Stimulated activated CD4-positive, alpha-beta T cell treated with anti-CD3 and anti-CD28 coated beads, Interleukin-4, amount 100 ng/mL, for 4 hours (primary cell): ENCODE results near the gene TRMO.
A peak's percentile ranks its signal among the peaks of the same experiment; 100 is the strongest.

Experiments used
- DNase-seq, 2 experiments: peaks; one replicate each; pipeline ENCODE4 v3.0.0-alpha.2; 2020

TRMO gene

DNA sequence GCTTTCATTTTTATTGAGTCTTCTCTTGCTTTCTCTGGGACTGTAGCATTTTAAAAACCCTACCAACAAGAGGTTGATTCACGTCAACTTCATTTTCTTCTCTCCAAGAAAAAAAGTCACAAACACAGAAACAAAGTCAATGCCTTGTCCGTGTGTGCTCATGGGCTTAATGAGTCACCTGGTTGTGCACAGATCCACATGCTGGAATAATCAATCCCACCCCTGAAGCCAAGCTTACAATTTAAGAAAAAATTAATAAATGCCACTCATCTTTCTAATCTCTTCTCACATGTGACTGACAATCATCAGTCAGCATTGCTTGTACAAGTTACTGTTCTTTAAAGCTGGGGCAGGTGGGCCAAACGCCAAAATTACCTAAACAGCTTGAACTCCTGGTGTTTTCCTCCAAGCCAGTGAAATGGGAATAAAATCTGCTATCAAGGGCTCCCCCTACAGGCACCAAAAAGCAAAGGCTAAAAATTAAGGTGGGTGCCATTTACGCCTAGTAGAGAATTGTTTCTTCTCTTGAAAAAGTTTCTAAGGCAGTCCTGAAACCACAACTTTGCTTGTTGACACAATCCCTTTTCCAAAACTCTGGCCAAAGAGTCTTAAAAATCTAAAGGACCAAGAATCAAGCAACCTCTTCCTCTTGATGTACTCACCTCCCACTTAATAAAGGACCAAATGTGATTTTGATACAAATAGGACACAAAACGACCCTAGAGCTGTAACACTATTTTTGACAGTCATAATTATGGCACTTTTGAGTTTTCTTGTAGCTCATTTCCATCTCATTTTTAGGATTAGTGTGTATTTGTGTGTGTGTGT is 21.3 kb downstream of the TRMO start:
- no peak for DNase-seq

DNA sequence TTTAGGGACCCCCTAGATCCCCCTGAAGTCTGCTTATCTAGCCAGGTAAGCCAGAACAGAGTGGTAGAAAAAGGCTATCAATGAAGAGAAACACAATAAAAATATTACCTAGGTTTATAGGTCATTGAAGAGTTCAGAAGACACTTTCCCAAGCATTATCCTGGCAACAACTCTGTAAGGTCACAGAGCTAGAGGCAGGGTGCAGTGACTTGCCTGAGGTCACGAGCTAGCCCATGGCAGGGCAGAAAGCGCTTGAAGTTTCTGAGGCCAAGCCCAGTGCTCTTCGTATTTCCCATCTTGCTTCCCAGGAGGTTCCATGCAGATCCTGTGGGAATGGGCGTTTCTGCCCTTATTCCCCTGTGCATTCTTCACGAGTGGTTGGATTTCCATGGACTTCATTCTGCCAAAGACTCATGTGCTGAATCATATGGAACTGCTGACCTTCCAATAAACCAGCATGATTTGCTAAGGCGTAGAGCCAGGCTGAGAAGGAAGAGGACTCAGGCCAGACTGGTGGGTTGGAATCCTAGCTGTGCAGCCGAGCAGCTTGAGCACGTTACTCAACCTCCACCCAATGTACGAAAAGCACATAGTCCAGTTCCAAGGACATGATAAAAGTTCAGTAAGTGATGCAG is 22.1 kb downstream of the TRMO start:
- no peak for DNase-seq

GRCh38 chr9:97895695-97896332 is 26.5 kb downstream of the TRMO start:
- DNase-seq = no peak

DNA sequence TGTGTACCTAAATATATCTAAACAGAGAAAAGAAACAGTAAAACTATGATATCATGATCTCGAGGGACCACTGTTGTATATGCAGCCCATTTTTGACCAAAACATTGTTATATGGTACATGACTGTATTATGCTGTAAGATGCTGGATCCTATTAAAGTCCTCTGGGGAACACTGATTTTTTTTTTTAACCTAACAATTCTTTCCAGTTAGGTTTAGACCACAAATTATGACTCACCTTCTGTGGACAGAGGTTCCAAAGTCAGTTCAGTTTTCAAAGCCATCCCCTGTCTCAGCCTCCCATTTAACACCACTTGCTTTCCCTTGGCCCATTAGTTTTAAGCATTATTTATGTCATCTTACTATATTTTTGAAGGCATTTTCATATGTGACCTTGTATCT is 27.1 kb downstream of the TRMO start:
- no peak for DNase-seq

- DNase-seq = no peak
These were observed 29.9 kb downstream of the TRMO start for GRCh38 chr9:97892421-97892820.

- DNase-seq = no peak
These were observed 30.6 kb downstream of the TRMO start for GRCh38 chr9:97891736-97892135.

GRCh38 chr9:97889941-97890887 is 32.1 kb downstream of the TRMO start:
- peak; percentile 40 to 59 for DNase-seq

GRCh38 chr9:97880336-97880735 is 42.0 kb downstream of the TRMO start:
- no peak for DNase-seq

DNA sequence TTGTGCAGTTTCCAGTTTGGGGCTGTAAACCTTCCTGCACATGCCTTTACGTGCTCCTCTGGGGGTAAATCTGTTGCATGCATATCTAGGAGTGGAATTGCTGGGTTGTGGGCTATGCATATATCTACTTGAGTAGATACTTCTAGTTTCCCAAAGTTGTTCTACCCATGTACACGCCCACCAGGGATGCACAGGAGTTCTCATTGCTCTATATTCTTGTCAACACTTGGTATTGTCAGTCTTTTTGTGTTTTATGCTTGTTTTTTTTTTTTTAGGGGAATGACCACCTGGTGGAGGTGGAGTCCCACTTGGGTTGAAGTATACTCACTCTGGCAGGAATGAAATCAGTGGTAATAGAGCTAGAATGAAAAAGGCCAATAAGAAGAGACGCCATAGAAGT is 46.2 kb downstream of the TRMO start:
- no peak for DNase-seq

DNA sequence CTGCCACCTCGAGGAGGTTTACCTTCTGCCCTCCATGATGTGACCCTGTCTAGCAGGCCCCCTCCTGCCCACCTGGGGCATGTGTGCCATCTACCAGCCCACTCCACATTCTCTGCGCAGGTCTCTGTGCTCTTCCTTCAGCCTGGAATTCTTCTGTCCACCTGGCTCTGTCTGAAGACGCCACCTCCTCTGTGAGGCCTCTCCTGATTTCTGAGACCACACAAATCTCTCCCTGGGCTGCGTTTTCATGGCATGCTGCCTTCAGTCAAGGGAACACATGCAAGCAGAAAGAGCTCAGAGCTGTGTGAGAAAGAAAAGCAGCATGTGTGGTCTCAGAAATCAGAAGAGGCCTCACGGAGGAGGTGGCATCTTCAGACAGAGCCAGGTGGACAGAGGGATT is 47.2 kb downstream of the TRMO start:
- DNase-seq = no peak

DNA sequence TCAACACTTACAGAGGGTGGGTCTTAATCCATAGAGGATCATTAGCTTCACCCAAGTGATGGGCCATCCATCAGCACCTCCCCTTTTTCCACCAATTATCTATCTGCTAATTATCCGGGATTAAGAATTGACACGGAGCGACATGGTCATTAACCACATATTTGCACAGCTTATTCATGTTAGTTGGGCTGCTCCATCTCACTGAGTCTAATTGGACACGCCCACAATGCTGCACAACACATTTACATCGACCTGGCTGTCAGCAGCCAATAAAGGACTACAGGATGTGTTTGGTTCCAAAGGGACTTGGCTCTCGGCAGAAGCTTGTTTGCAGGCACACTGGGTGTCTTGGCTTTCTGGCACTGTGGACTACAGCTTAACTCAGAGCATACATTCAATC is 47.7 kb downstream of the TRMO start:
- no peak for DNase-seq

GRCh38 chr9:97873882-97874281 is 48.4 kb downstream of the TRMO start:
- no peak for DNase-seq

DNA sequence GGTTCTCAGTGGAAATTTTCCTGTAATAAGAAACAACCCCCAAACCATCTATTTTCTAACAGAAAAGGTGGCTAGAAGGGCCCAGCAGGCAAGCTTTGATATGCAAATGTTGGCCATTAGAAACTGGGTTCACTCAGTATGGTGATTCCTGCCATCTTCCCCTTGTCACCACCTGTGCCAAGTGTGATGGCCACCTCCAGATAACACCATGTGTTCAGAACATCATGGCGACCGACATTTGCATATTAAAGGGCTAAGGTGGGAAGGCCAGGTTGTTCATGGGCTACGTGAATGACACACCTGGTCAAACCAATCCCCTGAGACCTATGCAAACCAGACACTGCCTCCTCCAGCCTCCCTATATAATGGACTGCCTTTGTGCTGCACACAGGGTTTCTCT is 48.9 kb downstream of the TRMO start:
- no peak for DNase-seq

- DNase-seq = no peak
These were observed 53.4 kb downstream of the TRMO start for GRCh38 chr9:97868859-97869258.

DNA sequence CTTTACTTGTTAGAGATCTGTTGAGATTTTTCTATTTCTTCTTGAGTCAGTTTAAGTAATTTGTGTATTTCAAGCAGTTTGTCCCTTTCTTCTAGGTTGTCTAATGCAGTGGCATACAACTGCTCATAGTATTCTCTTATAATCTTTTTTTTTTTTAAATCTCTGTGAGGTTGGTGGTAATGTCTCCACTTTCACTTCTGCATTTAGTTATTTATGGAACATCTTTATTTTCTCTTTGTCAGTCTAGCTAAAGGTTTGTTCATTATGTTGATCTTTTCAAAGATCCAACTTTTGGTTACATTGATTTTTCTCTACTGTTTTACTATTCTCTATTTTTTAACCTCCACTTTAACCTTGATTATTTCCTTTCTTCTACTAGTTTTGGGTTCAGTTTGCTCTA is 55.5 kb downstream of the TRMO start:
- no peak for DNase-seq

DNA sequence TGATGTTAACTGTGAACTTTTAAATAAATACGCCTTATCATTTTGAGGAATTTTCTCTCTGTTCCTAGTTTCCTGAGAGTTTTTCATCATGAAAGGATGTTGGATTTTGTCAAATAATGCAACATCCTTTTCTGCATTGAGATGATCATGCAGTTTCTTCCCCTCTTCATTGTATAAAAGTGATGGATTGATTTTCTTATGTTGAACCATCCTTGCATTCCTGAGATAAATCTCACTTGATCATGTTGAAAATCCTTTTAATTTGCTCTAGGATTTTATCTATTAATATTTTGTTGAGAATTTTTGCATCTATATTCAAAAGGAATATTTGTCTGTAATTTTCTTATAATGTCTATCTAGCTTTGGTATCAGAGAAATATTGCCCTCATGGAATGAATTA is 56.0 kb downstream of the TRMO start:
- DNase-seq = no peak

GRCh38 chr9:97864396-97864795 is 57.9 kb downstream of the TRMO start:
- no peak for DNase-seq

DNA sequence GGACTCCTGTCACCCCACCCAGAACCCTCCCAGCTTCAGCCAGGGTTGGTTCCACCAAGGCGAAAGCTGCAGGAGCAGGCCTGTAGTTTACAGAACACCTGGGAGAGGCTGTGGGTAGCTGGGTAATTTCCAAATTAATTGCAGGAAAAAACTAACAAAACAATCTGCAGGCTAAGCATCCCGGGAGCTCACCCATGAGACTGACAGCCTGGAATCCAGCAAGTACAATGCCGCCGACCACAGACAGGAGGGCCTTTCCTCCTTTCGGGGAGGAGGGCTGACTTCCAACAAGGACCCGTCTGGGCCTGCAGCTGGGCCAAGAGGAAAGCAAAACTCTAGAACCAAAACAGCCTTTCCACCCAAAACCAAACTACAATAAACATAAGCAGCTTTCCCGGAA is 59.0 kb downstream of the TRMO start:
- DNase-seq = no peak

- DNase-seq = no peak
These were observed 61.2 kb downstream of the TRMO start for GRCh38 chr9:97861148-97861475.

DNA sequence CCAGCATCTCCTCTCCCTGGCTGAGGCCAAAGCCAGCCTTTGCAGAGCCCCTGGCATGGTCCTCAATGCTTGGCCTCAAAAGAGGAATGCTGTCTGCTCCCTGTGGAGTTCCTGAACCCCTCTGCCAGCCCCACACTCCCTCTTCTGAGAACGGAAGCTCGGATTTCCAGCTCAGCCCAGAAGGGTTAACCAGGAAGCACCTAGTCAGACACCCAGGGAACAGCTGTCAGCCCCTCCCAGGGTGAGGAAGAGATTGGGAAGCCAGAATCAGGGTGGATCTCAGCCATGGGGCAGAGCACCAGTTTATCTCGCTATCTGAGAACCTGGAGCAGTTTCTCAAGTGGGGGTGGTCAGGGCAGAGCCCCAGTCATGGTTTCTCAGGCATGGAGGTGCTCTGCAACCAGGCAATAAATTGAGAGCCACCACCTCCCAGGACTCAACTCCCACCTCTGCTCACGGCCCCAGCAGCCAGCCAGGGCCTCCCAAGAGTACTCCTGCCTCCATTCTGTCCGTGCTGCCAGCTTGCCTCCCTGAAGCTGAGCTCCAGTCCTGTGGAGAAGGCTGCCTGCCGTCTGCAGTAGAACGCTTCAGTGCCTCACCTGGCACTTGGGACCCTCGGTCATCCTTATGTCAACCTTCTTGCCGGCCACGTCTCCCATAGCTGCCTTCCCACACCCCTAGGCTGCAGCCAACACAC is 61.7 kb downstream of the TRMO start:
- no peak for DNase-seq

DNA sequence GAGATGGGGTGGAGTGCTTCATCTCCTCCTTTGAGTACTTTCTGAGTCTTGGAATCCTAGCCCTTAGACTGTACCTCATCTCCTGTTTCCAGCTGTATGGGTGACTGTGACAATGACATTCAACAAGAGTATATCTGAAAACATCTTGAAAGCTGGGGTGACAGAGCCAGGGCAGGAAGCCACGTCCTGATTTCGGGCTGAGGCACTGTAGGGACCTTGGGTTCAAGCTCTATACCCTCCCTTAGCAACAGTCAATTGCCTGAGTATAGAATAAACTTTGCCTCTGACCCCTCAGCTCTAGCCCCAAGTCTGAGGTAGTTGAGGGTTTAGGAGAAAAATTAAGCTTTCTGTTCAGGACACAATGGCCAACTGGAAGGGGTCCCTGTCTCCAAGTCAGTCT is 63.0 kb downstream of the TRMO start:
- no peak for DNase-seq

DNA sequence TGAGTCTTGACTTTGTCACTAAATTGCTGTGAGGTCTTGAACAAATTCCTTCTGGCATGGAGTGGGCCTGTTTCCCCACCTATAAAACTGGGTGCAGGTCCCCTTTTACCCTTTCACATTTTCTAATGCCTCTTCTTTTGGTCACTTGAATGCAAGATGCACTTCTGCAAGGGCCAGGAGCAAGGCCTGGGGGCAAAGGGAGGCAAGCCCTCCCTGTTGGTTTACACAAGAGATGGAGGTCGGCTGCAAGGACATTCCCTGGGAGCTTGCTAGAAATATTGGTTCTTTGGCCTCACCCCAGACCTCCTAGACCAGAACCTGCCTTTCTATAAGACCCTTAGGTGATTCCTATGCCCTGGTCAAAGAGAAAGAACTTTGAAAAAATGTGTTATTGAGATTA is 63.5 kb downstream of the TRMO start:
- DNase-seq = no peak

GRCh38 chr9:97858393-97858713 is 63.9 kb downstream of the TRMO start:
- no peak for DNase-seq
